NCI-H1417 (cell line): ENCODE measurements around the gene ATP9B.
A peak's percentile ranks its signal among the peaks of the same experiment; 100 is the strongest.
"Not testable (repeated sequence)": the region's sequence is repeated elsewhere in the genome, so short reads cannot be mapped to it uniquely, and the experiment has no call there.

Experiments
- DNase-seq, 3 experiments: peaks; one replicate each; lab custom pipeline; 2025; lab: John Stamatoyannopoulos, UW

ATP9B gene

DNA sequence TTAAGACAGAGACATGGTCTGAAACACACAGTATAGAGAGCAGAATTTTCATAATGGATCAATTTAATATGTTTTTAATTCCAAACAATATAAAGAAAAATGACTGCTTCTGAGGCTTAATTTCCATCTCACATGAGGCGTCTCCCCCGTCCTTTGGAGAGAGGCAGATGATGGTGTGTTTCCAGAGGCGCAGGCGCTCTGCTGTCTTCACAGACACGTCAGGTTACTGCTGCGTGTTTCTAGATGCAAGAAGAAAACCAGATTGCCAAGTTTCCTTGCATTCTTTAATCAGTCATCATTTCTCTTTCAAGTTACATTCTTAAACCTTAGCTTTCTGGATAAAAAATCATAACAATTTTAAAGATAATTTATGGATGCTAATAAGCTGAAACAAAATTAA lies 160.2 kb downstream of the ATP9B start:
- no peak for DNase-seq

DNA sequence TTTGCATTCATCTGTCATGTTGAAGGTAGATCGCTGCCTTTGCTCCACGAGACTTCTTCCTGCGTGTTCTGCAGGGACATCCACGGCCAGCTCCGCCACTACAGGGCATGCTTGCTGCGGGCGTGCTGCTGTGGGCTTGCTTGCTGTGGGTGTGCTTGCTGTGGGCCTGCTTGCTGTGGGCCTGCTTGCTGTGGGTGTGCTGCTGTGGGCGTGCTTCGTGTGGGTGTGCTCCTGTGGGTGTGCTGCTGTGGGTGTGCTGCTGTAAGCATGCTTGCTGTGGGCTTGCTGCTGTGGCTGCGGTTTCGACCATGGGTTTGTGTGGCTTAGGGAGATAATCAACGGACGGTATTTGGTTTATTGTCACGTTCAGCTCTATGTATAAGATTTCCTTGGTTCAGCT lies 165.2 kb downstream of the ATP9B start:
- no peak for DNase-seq

DNA sequence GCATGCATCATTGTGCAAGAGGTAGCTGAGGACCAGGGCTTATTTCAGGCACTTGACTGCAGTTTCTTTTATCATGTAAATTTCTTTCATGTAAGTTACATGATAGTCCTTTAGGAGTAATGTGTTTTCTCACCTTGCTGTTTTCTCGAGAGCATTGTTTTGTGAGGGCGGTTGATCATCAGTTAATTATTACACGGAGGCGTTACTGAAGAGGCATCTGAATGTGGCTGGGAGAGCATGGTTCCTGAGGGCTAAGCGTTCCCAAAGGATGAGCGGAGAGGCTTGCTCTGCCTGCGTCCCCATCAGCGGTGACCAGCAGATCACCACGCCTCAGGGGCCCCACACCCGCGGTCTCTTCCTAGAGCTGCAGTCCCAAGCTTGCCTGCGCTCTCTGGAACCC lies 170.4 kb downstream of the ATP9B start:
- DNase-seq = peak in 1 of 3 experiments; percentile 27

DNA sequence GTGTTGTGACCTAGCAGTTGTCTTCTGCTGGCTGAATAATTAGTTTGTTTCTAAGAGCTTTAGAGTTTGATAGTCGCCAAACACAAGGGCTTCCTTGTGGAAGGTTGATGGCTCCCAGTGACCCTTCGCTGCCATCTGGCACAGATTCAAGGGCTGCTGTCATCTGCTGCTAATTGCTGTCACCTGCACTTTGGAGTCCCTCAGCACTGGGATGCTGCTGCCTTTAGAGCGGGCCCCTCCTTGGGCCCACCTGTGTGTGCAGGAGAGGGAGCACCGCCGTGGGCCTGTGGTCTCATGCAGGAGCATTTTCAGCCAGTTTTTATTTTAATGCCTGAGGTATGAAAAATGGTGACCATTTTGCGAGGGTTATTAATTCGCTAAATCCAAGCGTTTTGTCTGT lies 172.6 kb downstream of the ATP9B start:
- peak; percentile 3 to 97 (median 83) for DNase-seq

DNA sequence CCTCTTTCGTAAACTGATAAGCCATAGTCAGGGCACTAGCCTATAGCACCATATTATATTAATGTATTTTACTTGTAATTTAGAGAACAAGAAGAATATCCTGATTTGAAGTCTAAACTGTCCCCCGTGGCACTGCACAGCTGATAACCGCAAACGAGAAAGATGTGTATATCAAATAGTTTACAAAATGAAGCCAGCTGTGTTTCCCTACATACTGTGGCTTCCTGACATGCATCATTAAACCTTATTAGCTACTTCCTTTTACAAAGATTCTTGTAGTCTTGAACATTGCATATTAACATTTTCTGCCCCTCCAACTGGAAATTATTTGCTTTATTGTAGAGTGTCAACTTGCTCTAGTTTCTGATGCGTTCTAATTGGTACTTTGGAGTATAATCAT lies 173.1 kb downstream of the ATP9B start:
- DNase-seq = peak in 2 of 3 experiments; percentile 70 to 93

DNA sequence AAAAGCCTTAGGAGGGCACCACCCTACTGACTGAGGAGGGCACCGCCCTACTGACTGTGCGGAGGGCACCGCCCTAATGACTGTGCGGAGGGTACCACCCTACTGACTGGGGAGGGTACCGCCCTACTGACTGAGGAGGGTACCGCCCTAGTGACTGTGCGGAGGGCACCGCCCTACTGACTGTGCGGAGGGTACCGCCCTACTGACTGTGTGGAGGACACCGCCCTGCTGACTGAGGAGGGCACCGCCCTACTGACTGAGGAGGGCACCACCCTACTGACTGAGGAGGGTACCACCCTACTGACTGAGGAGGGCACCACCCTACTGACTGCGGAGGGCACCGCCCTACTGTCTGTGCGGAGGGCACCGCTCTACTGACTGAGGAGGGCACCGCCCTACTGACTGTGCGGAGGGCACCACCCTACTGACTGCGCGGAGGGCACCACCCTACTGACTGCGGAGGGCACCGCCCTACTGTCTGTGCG lies 176.4 kb downstream of the ATP9B start:
- no peak for DNase-seq

DNA sequence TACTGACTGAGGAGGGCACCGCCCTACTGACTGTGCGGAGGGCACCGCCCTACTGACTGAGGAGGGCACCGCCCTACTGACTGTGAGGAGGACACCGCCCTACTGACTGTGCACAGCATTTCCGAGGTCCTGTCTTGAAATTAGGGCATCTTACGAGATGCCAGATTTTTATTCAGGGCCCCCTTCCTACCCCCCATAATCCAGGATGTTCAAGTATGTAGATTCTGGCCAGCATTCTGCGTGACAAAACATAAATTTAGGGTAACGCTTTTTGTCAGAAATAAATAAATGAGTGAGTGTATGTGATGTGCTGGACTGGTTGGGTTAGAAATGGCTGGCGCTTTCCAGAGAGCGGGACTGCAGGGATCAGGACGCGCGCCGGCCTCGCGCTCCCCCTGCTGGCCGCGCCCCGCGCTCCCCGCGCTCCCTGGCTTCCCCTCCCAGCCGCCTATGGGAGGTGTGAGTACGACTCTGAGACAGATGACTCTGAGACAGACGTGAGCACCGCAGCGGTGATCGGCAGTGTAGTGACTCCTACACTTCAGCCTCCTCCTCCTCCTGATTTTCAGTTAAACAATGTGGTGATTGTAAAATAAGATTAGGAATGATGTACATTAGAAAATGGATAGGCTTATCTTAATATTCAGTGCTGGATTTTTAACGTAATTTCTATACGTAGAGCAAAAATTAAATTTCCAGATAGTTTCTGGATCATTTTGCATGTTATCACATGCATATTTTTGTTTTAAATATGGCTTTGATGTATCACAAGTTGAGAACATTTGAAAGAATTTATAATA lies 177.3 kb downstream of the ATP9B start:
- DNase-seq = peak in 1 of 3 experiments; percentile 73

DNA sequence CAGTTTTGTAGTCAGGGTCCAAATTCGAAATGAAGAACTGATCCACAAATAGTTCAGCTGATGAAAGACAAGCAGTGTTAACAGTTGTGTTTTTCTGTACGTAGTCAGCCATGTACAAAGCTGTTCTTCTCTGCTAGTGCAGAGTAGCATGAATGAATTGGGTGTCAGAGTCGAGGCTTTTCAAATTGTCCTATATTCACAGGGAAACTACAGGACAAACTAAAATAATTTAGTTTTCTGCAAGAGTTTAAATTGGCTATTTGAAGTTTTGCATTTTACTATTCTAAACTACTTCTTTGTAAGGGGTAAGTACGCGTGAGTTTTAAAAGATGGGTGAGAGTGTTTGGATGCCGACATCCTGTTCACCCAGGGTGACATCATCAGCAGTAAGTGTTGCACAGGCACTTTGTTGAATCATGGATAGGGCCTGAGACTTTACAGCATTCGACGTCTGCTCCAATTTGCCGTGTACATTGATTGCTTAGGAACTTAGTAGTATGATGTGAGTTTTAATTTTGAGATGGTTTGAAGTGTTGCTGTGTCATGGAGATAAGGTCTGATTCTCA lies 179.4 kb downstream of the ATP9B start:
- DNase-seq = peak in 1 of 3 experiments; percentile 51

DNA sequence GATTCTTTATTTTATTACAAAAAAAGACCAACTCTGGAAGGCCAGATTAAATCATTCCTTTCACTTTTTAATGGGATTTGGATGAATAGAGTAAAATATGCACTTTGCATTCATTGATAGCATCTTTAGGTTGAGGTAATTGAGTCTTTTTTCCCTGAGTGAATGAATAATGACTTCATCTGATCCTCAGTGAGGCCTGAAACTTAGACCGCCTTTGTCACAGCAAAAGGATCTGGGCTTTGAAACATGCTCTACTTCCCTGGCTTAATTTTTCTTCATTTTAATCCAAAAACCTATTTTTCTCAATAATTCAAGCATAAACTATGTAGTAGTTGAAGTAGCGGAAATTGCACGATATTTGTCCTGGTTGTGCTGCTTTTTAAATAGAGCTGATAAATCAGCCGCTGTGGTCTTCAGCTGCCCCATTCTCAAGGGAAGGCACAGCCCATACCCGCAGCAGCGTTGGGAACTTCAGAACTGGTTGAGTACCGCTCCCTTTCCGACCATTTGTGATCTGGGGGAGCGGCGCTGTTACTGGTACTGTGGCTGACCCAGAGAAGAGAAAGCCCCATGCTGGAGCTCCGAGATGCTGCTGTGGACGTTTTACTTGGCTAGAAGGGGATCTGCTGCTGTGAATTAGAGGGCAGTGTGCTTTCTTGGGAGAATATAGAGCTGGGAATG lies 181.2 kb downstream of the ATP9B start:
- no peak for DNase-seq

DNA sequence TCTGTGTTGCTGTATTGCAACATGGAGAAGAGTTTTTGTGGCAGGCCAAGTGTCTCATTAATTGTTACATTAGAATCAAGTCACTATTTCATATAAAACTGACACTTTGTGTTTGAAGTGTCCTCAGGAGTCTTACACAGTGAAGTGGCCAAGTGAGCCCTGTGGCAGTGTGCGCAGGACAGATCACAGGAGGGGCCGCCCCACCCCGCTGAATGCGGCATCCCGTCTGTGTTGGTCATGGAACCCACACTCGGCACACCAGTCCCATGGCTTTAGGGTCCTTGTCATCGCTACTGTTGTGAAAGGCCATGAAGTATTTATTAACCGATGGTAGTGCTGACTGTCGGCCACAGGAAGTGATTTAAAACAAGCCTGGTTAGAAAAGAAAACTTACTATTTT lies 181.8 kb downstream of the ATP9B start:
- no peak for DNase-seq

DNA sequence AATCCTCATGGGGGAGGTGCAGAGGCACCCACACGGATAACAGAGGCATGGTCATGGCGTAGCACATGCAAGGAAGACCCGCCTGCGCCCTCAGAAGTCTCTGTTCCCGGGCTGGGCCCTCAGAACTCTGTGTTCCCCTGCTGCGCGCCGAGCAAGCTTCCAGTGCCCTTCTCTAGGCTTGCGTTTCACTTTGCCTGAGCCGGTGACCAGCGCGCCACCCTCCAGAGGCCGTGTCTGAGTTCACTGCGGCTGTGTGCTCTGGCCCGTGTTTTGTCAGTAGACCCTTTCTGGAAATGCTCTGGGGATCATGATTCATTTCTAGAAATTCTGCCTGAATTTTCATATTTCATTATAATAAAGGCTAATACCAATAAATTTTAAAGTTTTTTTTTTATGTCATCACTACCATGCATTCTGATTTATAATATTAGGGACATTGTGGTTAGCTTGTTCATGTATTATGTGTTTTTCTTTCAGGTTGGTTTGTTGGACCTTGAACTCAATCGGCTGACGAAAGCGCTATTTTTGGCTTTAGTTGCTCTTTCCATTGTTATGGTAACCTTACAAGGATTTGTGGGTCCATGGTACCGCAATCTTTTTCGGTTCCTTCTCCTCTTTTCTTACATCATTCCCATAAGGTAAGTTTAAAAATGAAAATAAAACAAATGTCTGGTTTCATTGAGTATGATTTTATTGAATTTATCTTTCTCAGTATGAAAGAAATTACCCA lies 183.9 kb downstream of the ATP9B start:
- DNase-seq = no peak

DNA sequence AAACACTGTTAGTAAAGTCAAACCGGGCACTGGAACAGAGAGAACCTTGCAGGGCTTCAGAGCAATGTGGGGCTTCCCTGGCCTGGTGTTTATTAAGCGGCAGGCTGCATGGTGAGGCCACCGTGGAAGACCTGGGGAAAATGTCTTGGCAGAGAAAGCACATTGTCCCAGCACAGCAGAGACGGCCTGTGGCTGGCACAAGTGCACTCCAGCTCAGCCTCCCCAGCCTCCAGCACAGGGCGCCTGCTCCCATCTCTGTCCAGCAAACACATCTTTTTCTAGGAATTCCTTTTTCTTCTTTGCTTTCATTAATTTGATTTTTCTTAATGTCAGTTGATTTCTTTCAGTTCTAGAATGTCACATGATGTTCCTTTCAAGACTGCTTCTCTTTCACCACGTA lies 188.3 kb downstream of the ATP9B start:
- no peak for DNase-seq

DNA sequence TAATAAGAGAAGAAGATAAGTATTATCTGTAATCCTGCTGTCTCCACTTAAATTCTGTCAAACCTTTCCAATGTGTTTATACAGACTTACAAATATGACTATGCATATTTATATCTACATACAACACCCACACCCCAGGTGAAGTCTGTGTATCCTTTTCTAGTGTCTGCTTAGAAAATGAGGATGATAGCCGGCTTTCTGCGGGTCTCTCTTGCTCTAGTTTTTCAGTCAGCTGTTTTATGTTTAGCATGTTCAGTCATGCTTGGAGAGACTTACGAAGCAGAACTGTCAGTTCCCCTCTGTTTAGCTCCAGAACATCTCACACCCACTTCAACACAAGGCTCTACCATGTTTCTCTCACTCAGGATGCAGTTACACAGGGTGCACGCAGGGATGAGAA lies 189.3 kb downstream of the ATP9B start:
- no peak for DNase-seq

DNA sequence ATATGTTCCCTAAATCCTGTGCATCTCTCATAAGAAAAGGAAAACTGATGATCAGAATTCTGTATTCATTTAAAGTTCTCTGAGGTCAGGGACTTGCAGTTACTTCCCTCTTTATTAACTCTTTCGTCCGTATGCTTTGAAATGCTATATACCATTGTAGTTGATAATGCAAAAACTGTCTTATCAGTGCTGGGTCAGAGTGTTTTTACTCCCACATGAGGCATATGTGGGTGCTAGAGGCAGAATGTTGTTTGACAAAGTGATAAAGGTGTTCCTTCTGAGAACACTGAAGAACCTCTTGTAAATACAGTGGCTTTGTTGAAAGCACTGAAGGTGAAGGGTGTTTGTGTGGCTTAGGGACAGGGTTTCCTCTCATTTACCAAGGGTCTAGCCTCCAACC lies 190.0 kb downstream of the ATP9B start:
- peak in 1 of 3 experiments; percentile 34 for DNase-seq

DNA sequence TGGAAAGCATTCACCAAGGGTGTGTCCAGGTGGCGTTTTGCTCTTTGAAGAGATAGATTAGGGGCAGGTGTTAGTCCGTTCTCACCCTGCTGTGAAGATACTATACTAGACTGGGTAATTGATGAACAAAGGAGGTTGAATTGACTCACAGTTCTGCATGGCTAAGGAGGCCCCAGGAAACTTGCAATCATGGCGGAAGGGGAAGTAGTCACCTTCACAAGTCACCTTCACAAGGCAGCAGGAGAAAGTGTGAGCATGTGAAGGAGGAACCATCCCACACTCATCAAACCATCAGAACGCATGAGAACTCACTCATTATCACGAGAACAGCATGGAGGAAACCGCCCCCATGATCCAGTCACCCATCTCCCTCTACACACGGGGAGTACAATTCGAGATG lies 190.8 kb downstream of the ATP9B start:
- peak in 2 of 3 experiments; percentile 40 to 68 for DNase-seq

DNA sequence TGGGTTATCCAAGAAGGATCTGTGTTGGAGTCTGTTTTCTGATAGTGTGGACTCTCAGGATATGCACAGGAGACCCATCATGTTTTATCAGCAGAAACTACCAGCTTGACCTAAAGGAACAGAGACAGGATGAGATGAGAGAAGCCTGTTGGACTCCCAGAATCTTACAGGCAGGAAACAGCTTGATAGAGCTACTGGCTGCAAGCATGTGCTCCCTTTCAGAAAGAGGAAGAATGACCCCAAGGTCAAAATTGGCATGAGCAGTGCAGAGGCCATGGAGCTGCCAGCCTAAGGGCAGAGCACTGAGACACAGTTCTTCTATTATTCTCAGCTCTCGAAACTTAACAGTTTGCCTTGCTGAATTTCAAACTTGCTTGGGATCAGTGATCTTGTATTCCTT lies 191.3 kb downstream of the ATP9B start:
- no peak for DNase-seq

DNA sequence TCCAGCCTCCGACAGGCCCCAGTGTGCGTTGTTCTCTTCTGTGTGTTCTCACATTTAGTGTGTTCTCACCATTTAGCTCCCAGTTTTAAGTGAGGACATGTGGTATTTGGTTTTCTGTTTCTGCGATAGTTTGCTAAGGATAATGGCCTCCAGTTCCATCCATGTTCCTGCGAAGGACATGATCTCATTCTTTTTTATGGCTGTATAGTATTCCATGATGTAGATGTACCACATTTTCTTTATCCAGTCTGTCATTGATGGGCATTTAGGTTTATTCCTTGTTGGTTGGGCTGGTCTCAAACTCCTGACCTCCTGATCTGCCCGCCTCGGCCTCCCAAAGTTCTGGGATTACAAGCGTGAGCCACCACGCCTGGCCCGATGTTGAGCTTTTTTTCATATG lies 195.9 kb downstream of the ATP9B start:
- not testable (repeated sequence) for DNase-seq

DNA sequence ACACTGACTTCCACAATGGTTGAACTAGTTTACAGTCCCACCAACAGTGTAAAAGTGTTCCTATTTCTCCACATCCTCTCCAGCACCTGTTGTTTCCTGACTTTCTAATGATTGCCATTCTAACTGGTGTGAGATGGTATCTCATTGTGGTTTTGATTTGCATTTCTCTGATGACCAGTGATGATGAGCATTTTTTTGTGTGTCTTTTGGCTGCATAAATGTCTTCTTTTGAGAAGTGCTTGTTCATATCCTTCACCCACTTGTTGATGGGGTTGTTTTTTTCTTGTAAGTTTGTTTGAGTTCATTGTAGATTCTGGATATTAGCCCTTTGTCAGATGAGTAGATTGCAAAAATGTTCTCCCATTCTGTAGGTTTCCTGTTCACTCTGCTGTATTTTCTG lies 202.6 kb downstream of the ATP9B start:
- not testable (repeated sequence) for DNase-seq

DNA sequence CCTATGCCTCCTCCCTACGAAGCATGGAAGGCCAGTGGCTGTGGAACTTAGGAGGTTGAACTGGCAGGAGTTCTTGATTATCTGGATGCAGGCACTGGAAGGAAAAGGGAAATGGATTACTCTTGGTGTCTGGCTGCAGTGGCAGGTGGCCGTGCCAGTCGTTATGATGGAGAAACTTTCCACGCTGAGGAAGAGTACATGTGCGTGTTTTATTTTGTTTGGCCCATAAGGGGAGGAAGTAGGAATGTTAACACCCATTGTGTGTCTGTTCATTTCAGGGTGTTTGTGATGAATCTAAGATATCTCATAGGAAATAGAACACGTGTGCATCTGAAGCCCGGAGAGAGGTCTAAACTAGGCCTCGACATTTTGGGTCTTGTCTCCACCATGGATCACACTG lies 203.7 kb downstream of the ATP9B start:
- DNase-seq = no peak

DNA sequence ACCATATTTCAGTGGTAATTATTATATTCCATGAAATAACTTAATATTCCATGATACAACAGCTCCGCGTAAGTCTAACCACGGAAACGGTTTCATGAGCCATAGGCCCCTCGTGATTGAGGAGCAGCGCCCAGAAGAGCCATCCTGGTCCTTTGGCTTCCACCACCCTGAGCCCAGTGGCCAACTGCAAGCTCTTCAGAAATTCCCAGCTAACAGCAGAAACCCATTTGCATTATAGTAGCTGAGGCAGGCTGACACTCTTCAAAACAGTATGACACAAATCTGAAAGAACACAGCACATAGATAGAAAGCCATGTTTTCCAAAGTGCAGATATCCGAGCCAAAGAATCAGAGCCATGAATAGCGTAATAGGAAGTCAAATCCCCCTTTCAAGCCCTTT lies 205.6 kb downstream of the ATP9B start:
- DNase-seq = no peak

DNA sequence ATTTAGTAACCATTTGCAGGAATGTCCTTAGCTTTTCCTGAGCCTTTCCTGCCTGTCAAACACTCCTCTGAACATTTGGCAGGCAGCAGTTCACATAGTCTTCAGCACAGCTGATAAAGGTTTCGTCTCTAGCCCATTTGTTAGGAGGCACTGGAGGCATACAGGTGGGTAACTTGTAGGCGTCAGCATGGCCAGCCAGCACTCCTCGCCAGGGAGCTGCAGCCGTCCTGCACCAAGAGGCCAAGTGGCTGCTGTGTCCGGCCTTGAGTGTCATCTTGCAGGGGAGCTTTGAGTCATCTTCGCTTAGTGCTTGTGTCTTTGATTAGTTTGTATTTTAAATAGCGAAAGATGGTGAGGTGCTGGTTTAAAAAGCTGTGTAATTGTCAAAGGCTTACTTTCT lies 206.3 kb downstream of the ATP9B start:
- no peak for DNase-seq

DNA sequence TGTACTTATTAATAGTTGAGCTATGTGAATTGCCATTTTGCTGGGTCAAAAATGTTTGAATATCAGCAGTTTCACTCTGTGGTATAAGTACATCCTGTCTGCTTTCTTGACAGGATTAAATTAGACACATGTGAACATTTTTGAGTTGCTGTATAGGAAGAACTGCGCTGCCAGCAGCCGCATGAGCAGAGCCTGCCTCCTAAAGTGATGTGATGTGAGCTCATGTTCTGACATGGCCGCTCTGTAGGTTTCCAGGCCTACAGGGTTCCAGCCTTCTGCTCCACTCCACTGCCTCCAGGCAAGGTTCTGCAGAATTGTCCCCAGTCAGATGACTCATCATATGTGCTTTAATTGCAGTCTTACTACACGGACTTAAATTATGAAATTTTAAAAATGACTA lies 206.8 kb downstream of the ATP9B start:
- DNase-seq = no peak
